ENCODE data around the gene SPATA46. TPM values are rescaled to one million over a fixed set of nuclear protein-coding genes. Genes with fewer than 3 reads are reported as not detected.

Gene SPATA46
- total and polyA plus RNA-seq, 2 of the 8 experiments (the other 6 are each of a cell fraction or from before 2014, with no cell fraction given), result not detected

DNA sequence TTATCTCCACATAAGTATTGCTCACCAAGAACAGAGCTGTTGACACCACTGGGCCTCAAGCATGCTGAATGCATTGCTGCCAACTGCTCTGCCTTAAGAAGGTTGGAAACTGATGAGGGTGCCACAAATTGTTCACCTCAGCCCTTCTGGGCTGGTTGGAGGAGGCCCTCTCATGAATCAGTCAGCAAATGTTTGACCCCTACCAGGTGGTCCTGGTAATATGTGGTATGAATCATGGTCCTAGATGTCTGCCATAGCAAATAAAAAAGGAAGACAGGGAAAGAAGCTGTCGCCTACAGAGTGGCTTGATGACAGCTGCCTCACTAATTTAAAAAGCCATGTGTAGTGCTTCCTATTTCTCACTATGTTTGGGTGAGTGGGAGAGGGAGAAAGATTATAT lies 12.2 kb downstream of the SPATA46 start:
- FAIRE-seq, result no peak
- TF ChIP-seq SIX5 (IDR thresholded peaks at IDR 0.05; ENCODE audit: low read depth, low read length) (no peak), CTBP2 (IDR thresholded peaks at IDR 0.05; ENCODE audit: borderline replicate concordance, insufficient read depth, insufficient read length, low read length) (no peak), CBX8 (IDR thresholded peaks at IDR 0.05; ENCODE audit: borderline replicate concordance, low read depth, low read length) (no peak), EZH2 (IDR thresholded peaks at IDR 0.05; ENCODE audit: low read depth, low read length, severe bottlenecking) (no peak), TBP (IDR thresholded peaks at IDR 0.05; ENCODE audit: low read depth, low read length) (no peak), GABPA (IDR thresholded peaks at IDR 0.05; ENCODE audit: borderline replicate concordance, insufficient read depth, low read length) (no peak), SUZ12 (IDR thresholded peaks at IDR 0.05; ENCODE audit: low read length) (no peak), TEAD4 (IDR thresholded peaks at IDR 0.05; ENCODE audit: low read depth, low read length) (no peak), NRF1 (IDR thresholded peaks at IDR 0.05; ENCODE audit: low read depth, low read length) (no peak), RFX5 (IDR thresholded peaks at IDR 0.05; ENCODE audit: borderline replicate concordance, low read depth, low read length) (no peak), RBBP5 (IDR thresholded peaks at IDR 0.05; ENCODE audit: borderline replicate concordance, low read depth, low read length) (no peak), POLR2AphosphoS5 (IDR thresholded peaks at IDR 0.05; ENCODE audit: low read depth, low read length) (no peak)
- TF ChIP-seq, protein P1, sequence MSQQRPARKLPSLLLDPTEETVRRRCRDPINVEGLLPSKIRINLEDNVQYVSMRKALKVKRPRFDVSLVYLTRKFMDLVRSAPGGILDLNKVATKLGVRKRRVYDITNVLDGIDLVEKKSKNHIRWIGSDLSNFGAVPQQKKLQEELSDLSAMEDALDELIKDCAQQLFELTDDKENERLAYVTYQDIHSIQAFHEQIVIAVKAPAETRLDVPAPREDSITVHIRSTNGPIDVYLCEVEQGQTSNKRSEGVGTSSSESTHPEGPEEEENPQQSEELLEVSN (IDR thresholded peaks at IDR 0.05), result no peak

More for the DNA sequence above, 12.2 kb downstream of the SPATA46 start:
- Histone ChIP-seq H4K8ac (ENCODE audit: extremely low read depth, insufficient read depth, low read length) (no peak overlapping the region), H2BK20ac (ENCODE audit: low read length) (no peak overlapping the region), H3K79me1 (ENCODE audit: low read depth, low read length) (no peaks in the 10 kb centered on the region), H3K27ac (ENCODE audit: low read depth, low read length) (no peak overlapping the region), H3K23me2 (ENCODE audit: low read depth, low read length) (no peaks in the 10 kb centered on the region), H2BK5ac (ENCODE audit: low read depth, low read length) (no peak overlapping the region), H3K56ac (replicated peaks; ENCODE audit: insufficient read length, low read depth, low read length) (no peak overlapping the region), H3K79me2 (ENCODE audit: control insufficient read depth in 1 of 2, insufficient read depth in 2 of 2, low read length in 2 of 2) (no peaks in the 10 kb centered on the region), H3K4me3 (ENCODE audit: extremely low read depth in 1 of 4, insufficient read depth in 2 of 4, low read depth in 3 of 4, low read length in 4 of 4) (no peak overlapping the region), H2BK15ac (ENCODE audit: low read length) (no peak overlapping the region), H3K14ac (ENCODE audit: insufficient read length) (no peak overlapping the region), H2BK12ac (ENCODE audit: low read depth, low read length) (no peak overlapping the region), H2BK120ac (replicated peaks; ENCODE audit: low read depth, low read length) (no peak overlapping the region), H3K4me1 (replicated peaks in 1 of 4; ENCODE audit: control insufficient read depth in 3 of 4, insufficient read depth in 4 of 4, low read length in 3 of 4) (no peaks in the 10 kb centered on the region), H3K4me2 (ENCODE audit: insufficient read depth in 1 of 2, low read depth in 2 of 2, low read length in 2 of 2) (no peak overlapping the region), H2AK5ac (ENCODE audit: low read depth, low read length) (no peak overlapping the region), H3K23ac (ENCODE audit: insufficient read length) (no peak overlapping the region), H2AFZ (ENCODE audit: low read length) (no peak overlapping the region), H4K20me1 (replicated peaks in 1 of 2; ENCODE audit: control insufficient read depth in 1 of 2, insufficient read depth in 2 of 2, low read length in 2 of 2) (peaks cover 0 to 2% of the 10 kb centered on the region in 2 experiments), H3K36me3 (ENCODE audit: control insufficient read depth in 2 of 4, insufficient read depth in 4 of 4, low read length in 3 of 4) (peaks cover 0 to 6% (median 1%) of the 10 kb centered on the region in 4 experiments; a peak in 1 of 8 replicates), H3K27me3 (replicated peaks in 1 of 4; ENCODE audit: control insufficient read depth in 3 of 4, extremely low read depth in 1 of 4, insufficient read depth in 3 of 4, low read length in 3 of 4) (no peaks in the 10 kb centered on the region), H3K4ac (replicated peaks; ENCODE audit: insufficient read length, low read depth, low read length) (no peak overlapping the region), H4K91ac (replicated peaks; ENCODE audit: insufficient read length, low read length) (no peak overlapping the region), H3K9me3 (ENCODE audit: insufficient read depth in 2 of 2, low read depth in 1 of 2, low read length in 1 of 2) (no peaks in the 10 kb centered on the region), H3K9ac (replicated peaks in 1 of 4; ENCODE audit: extremely low read depth in 1 of 4, low read depth in 3 of 4, low read length in 3 of 4) (no peak overlapping the region), H4K5ac (ENCODE audit: insufficient read length, low read depth, low read length) (no peak overlapping the region), H3K18ac (ENCODE audit: extremely low read depth, low read length) (no peak overlapping the region)
- WGBS, 2 experiments (ENCODE audit: extremely low coverage in 1 of 2, insufficient coverage in 1 of 2, insufficient read length in 1 of 2, insufficient replicate concordance in 2 of 2, low coverage in 1 of 2, low lambda C conversion rate in 2 of 2, missing lambda C conversion rate in 1 of 2), result 100% methylated on average over 1 of the region's 1 CpG; no CpG with 5 or more reads in 1 of the 2 experiments
- ChIA-PET POLR2A (ENCODE audit: partially characterized antibody) (no interaction called here), CTCF (ENCODE audit: partially characterized antibody) (interaction anchor here (0.6 to 1.8 kb wide), 3 partner anchors 19 to 209 kb away, joined by 3 to 5 read pairs (median 4); no protein-coding TSS in a partner anchor)
- DNase-seq (ENCODE audit: low read depth in 1 of 2, low spot score in 2 of 2), result no peak
